HCT116 (cell line): ENCODE results near the gene AOC2. TPM values are rescaled to one million over a fixed set of nuclear protein-coding genes. Genes with fewer than 3 reads are reported as not detected.

Source experiments
- ATAC-seq: fragments of 200-7000 bp; cut with Tn5 transposase; 2 replicates; pipeline ENCODE4 v1.9.1; 2020; ENCODE audit warnings: mild to moderate bottlenecking, moderate library complexity
- BruUV-seq: library from RNA; stranded (reverse); fragments of 400-500 nt; replicated peaks from 2 replicates; lab custom pipeline; 2021; lab: Mats Ljungman, UMichigan
- CTCF ChIA-PET: fragments of 300-600 bp; sonication (Branson Sonifier 250); formaldehyde crosslinking; loops from one replicate; lab custom pipeline; 2021; ENCODE audit warnings: antibody characterized with exemption; lab: Charles Lee
- POLR2A ChIA-PET: fragments of 300-600, 350-600 bp; sonication (Branson Sonifier 250); formaldehyde crosslinking; loops from one replicate; lab custom pipeline; 2021; ENCODE audit warnings: antibody characterized with exemption; lab: Charles Lee
- RAD21 ChIA-PET, 2 experiments: fragments of 300-600 bp; sonication (Branson Sonifier 250); formaldehyde crosslinking; loops; one replicate each; lab custom pipeline; 2023; ENCODE audit warnings: low total read pairs in 2 of 2; ENCODE audit not compliant: uncharacterized antibody in 2 of 2, unreplicated experiment in 2 of 2, low non-redundant PET in 1 of 2; lab: Charles Lee
- DNase-seq: peaks from one replicate; pipeline ENCODE4 v3.0.0-alpha.2; 2010; ENCODE audit warnings: low read depth, low spot score
- H2AFZ ChIP-seq: fragments of 200-600 bp; shearing (Covaris generic), sonication (generic); 2 replicates; pipeline ENCODE4 v1.6.1; 2017; ENCODE audit warnings: low read depth, mixed run types, mixed read lengths, antibody characterized with exemption, low read length; ENCODE audit not compliant: poor library complexity, severe bottlenecking
- H3K27ac ChIP-seq: 2 replicates; pipeline ENCODE4 v1.5.1; 2012; ENCODE audit warnings: low read depth, low read length
- H3K27me3 ChIP-seq: fragments of 200-600 bp; sonication (generic); 2 replicates; pipeline ENCODE4 v1.6.1; 2016; ENCODE audit warnings: mixed run types, low read length, mixed read lengths; ENCODE audit not compliant: insufficient read depth
- H3K36me3 ChIP-seq, 2 experiments: fragments of 200-500 bp in 1 of 2; fragments of 200-600 bp in 1 of 2; sonication (Bioruptor generic) in 1 of 2; sonication (generic) in 1 of 2; 2 replicates each; pipeline versions ENCODE4 v1.5.1 to v1.6.1; 2014 to 2016; ENCODE audit warnings: low read length in 2 of 2, inconsistent platforms in 1 of 2, mixed read lengths in 1 of 2, mixed run types in 1 of 2; ENCODE audit not compliant: insufficient read depth in 2 of 2, control insufficient read depth in 1 of 2
- H3K4me1 ChIP-seq, 2 experiments: fragments of 200-600 bp in 1 of 2; sonication (generic) in 1 of 2; 2 replicates each; pipeline versions ENCODE4 v1.5.1 to v1.6.1; 2012 to 2017; ENCODE audit warnings: low read length in 2 of 2, inconsistent platforms in 1 of 2, mild to moderate bottlenecking in 1 of 2, mixed read lengths in 1 of 2, mixed run types in 1 of 2, moderate library complexity in 1 of 2; ENCODE audit not compliant: insufficient read depth in 2 of 2, control insufficient read depth in 1 of 2
- H3K4me2 ChIP-seq: fragments of 200-600 bp; sonication (generic); 2 replicates; pipeline ENCODE4 v1.6.1; 2017; ENCODE audit warnings: mixed run types, low read length, mixed read lengths
- H3K4me3 ChIP-seq, 2 experiments: fragments of 200-600 bp in 1 of 2; sonication (generic) in 1 of 2; replicated peaks in 1 of 2; 2 replicates each; pipeline ENCODE4 v1.5.1; 2011 to 2016; ENCODE audit warnings: low read length in 2 of 2, control low read depth in 1 of 2, low read depth in 1 of 2, mild to moderate bottlenecking in 1 of 2, mixed read lengths in 1 of 2, mixed run types in 1 of 2
- H3K79me2 ChIP-seq: fragments of 200-600 bp; sonication (generic); 2 replicates; pipeline ENCODE4 v1.6.1; 2017; ENCODE audit warnings: mild to moderate bottlenecking, mixed run types, low read length, moderate library complexity, mixed read lengths; ENCODE audit not compliant: insufficient read depth
- H3K9ac ChIP-seq: fragments of 200-600 bp; sonication (generic); 2 replicates; pipeline ENCODE4 v1.6.1; 2016; ENCODE audit warnings: low read length, mixed read lengths
- H3K9me2 ChIP-seq: fragments of 200-600 bp; sonication (generic), shearing (Covaris generic); 2 replicates; pipeline ENCODE4 v1.6.1; 2017; ENCODE audit warnings: mixed run types, mild to moderate bottlenecking, moderate library complexity; ENCODE audit not compliant: insufficient read depth
- H3K9me3 ChIP-seq, 2 experiments: fragments of 200-500 bp in 1 of 2; fragments of 200-600 bp in 1 of 2; sonication (Bioruptor generic) in 1 of 2; sonication (generic) in 1 of 2; 2 replicates each; pipeline ENCODE4 v1.6.1; 2014 to 2017; ENCODE audit warnings: low read length in 2 of 2, mixed read lengths in 2 of 2, inconsistent platforms in 1 of 2, low read depth in 1 of 2, mild to moderate bottlenecking in 1 of 2, mixed run types in 1 of 2, moderate library complexity in 1 of 2; ENCODE audit not compliant: control insufficient read depth in 1 of 2, insufficient read depth in 1 of 2
- H4K20me1 ChIP-seq: fragments of 200-600 bp; sonication (generic), shearing (Covaris generic); 2 replicates; pipeline ENCODE4 v1.6.1; 2017; ENCODE audit warnings: mixed run types, mild to moderate bottlenecking, moderate library complexity; ENCODE audit not compliant: insufficient read depth
- ATF3 ChIP-seq: IDR thresholded peaks from 2 replicates; pipeline ENCODE4 v1.6.1; 2012
- CBX3 ChIP-seq: IDR thresholded peaks from 2 replicates; pipeline ENCODE4 v1.6.1; 2012; ENCODE audit warnings: low read depth
- CEBPB ChIP-seq: IDR thresholded peaks from 2 replicates; pipeline ENCODE4 v1.6.1; 2012; ENCODE audit warnings: low read depth
- EZH2 ChIP-seq: fragments of 200-600 bp; sonication (generic); IDR thresholded peaks from 2 replicates; pipeline ENCODE4 v1.6.1; 2017; ENCODE audit warnings: antibody characterized with exemption, mixed run types
- FOSL1 ChIP-seq: IDR thresholded peaks from 2 replicates; pipeline ENCODE4 v1.6.1; 2012; ENCODE audit warnings: low read depth
- JUND ChIP-seq: IDR thresholded peaks from 2 replicates; pipeline ENCODE4 v1.6.1; 2012
- MAX ChIP-seq: IDR thresholded peaks from 2 replicates; pipeline ENCODE4 v1.6.1; 2012
- POLR2A ChIP-seq: IDR thresholded peaks from 2 replicates; pipeline ENCODE4 v1.7.0; 2011; ENCODE audit warnings: borderline replicate concordance; ENCODE audit not compliant: insufficient read depth, insufficient read length; ENCODE audit errors: extremely low read depth
- POLR2AphosphoS5 ChIP-seq: IDR thresholded peaks from 2 replicates; pipeline ENCODE4 v1.6.1; 2011; ENCODE audit warnings: mild to moderate bottlenecking, low read depth, low read length, moderate library complexity
- RAD21 ChIP-seq: IDR thresholded peaks from 2 replicates; pipeline ENCODE4 v1.6.1; 2012; ENCODE audit warnings: low read depth, mild to moderate bottlenecking
- SP1 ChIP-seq: IDR thresholded peaks from 2 replicates; pipeline ENCODE4 v1.6.1; 2012; ENCODE audit warnings: low read depth
- SRF ChIP-seq: IDR thresholded peaks from 2 replicates; pipeline ENCODE4 v1.6.1; 2012; ENCODE audit warnings: low read depth
- YY1 ChIP-seq: IDR thresholded peaks from 2 replicates; pipeline ENCODE4 v1.6.1; 2011; ENCODE audit warnings: low read length, low read depth, moderate library complexity, mild to moderate bottlenecking; ENCODE audit not compliant: insufficient replicate concordance; ENCODE audit errors: extremely low read depth
- ZBTB33 ChIP-seq: IDR thresholded peaks from 2 replicates; pipeline ENCODE4 v1.6.1; 2011; ENCODE audit warnings: mild to moderate bottlenecking, low read length, moderate library complexity; ENCODE audit not compliant: insufficient replicate concordance; ENCODE audit errors: extremely low read depth
- ZFX ChIP-seq: fragments of 450-650 bp; IDR thresholded peaks from 2 replicates; pipeline ENCODE4 v1.6.1; 2017
- intact Hi-C: fragments of 100-400 bp; cut with micrococcal nuclease; formaldehyde crosslinking; loops from 2 replicates; pipeline ENCODE4 v1.10.0; 2022
- total RNA-seq: library from RNA; stranded (reverse); gene quantifications from one replicate; pipeline ENCODE4 v1.2.1, GENCODE V29; 2021; ENCODE audit not compliant: unreplicated experiment
- TF ChIP-seq, protein P1 (sequence below): IDR thresholded peaks from 2 replicates; pipeline ENCODE4 v1.6.1; 2012; ENCODE audit warnings: low read depth
- TF ChIP-seq, protein P2 (sequence below), 3 experiments: fragments of 200-600 bp in 1 of 3; sonication (generic) in 1 of 3; IDR thresholded peaks in 2 of 3; conservative IDR thresholded peaks in 1 of 3; 2 replicates each; pipeline ENCODE4 v1.5.1; 2012 to 2017; ENCODE audit warnings: low read depth in 2 of 3, low read length in 2 of 3, antibody characterized with exemption in 1 of 3, borderline replicate concordance in 1 of 3, control low read depth in 1 of 3, mild to moderate bottlenecking in 1 of 3, mixed read lengths in 1 of 3, mixed run types in 1 of 3, moderate library complexity in 1 of 3; ENCODE audit not compliant: insufficient read depth in 1 of 3

AOC2 gene
- total RNA-seq, 1 experiment from 2014 or later = 8.0 TPM

- Histone ChIP-seq H3K4me1 (peaks cover 12 to 19% of the 10 kb centered on the region in 2 experiments; a peak in 3 of 4 replicates), H3K79me2 (peaks cover 60% of the 10 kb centered on the region), H4K20me1 (no peaks in the 10 kb centered on the region), H2AFZ (no peak overlapping the region), H3K36me3 (peaks cover 25 to 44% of the 10 kb centered on the region in 2 experiments), H3K9me3 (no peaks in the 10 kb centered on the region), H3K4me3 (no peak overlapping the region), H3K4me2 (no peak overlapping the region), H3K27me3 (no peaks in the 10 kb centered on the region), H3K9me2 (no peaks in the 10 kb centered on the region), H3K9ac (no peak overlapping the region), H3K27ac (no peak overlapping the region)
- RAD21 ChIA-PET = no interaction called here
- intact Hi-C loops = no loop called here
- CTCF ChIA-PET = no interaction called here
- ATAC-seq (no peak), DNase-seq (no peak)
- POLR2A ChIA-PET = no interaction called here
- no peak for TF ChIP-seq CBX3
- TF ChIP-seq POLR2AphosphoS5 = no peak
- TF ChIP-seq ZFX = no peak
- TF ChIP-seq, protein P1, sequence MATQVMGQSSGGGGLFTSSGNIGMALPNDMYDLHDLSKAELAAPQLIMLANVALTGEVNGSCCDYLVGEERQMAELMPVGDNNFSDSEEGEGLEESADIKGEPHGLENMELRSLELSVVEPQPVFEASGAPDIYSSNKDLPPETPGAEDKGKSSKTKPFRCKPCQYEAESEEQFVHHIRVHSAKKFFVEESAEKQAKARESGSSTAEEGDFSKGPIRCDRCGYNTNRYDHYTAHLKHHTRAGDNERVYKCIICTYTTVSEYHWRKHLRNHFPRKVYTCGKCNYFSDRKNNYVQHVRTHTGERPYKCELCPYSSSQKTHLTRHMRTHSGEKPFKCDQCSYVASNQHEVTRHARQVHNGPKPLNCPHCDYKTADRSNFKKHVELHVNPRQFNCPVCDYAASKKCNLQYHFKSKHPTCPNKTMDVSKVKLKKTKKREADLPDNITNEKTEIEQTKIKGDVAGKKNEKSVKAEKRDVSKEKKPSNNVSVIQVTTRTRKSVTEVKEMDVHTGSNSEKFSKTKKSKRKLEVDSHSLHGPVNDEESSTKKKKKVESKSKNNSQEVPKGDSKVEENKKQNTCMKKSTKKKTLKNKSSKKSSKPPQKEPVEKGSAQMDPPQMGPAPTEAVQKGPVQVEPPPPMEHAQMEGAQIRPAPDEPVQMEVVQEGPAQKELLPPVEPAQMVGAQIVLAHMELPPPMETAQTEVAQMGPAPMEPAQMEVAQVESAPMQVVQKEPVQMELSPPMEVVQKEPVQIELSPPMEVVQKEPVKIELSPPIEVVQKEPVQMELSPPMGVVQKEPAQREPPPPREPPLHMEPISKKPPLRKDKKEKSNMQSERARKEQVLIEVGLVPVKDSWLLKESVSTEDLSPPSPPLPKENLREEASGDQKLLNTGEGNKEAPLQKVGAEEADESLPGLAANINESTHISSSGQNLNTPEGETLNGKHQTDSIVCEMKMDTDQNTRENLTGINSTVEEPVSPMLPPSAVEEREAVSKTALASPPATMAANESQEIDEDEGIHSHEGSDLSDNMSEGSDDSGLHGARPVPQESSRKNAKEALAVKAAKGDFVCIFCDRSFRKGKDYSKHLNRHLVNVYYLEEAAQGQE = no peak
- TF ChIP-seq CEBPB = no peak
- TF ChIP-seq FOSL1 = no peak
- no peak for TF ChIP-seq POLR2A
- TF ChIP-seq SP1 = no peak
- TF ChIP-seq ZBTB33 = no peak
- TF ChIP-seq YY1 = no peak
- TF ChIP-seq ATF3 = no peak
- TF ChIP-seq EZH2 = no peak
- TF ChIP-seq SRF = no peak
- TF ChIP-seq JUND = no peak
- TF ChIP-seq, protein P2, sequence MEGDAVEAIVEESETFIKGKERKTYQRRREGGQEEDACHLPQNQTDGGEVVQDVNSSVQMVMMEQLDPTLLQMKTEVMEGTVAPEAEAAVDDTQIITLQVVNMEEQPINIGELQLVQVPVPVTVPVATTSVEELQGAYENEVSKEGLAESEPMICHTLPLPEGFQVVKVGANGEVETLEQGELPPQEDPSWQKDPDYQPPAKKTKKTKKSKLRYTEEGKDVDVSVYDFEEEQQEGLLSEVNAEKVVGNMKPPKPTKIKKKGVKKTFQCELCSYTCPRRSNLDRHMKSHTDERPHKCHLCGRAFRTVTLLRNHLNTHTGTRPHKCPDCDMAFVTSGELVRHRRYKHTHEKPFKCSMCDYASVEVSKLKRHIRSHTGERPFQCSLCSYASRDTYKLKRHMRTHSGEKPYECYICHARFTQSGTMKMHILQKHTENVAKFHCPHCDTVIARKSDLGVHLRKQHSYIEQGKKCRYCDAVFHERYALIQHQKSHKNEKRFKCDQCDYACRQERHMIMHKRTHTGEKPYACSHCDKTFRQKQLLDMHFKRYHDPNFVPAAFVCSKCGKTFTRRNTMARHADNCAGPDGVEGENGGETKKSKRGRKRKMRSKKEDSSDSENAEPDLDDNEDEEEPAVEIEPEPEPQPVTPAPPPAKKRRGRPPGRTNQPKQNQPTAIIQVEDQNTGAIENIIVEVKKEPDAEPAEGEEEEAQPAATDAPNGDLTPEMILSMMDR (IDR thresholded peaks at IDR 0.05 in 2 of 3, conservative IDR thresholded peaks at IDR 0.05 in 1 of 3; ENCODE audit: borderline replicate concordance in 1 of 3, insufficient read depth in 1 of 3, low read depth in 2 of 3, low read length in 2 of 3) = no peak
- no peak for TF ChIP-seq MAX
- TF ChIP-seq RAD21 = no peak
- BruUV-seq = no TSS peak
Observed at GRCh38 chr17:42835732-42836131, 8.6 kb upstream of the AOC2 start.
